Body of pancreas (tissue), 4 donors: Measurements from ENCODE around the gene PRKD1. TPM values are rescaled to one million over a fixed set of nuclear protein-coding genes. Genes with fewer than 3 reads are reported as not detected.

Source experiments
- ATAC-seq: fragments of 150-250 bp; one replicate; pipeline ENCODE4 v1.9.1; 2016
- DNase-seq, 4 donors: peaks; one replicate each; pipeline ENCODE4 v3.0.0-alpha.2; 2019
- H3K27ac ChIP-seq, 4 donors: fragments of 200-600 bp; sonication (generic); 1 replicate in 3 of 4; 2 replicates in 1 of 4; pipeline versions ENCODE4 v1.5.1 to v1.6.1; 2016 to 2019; ENCODE audit warnings: mild to moderate bottlenecking in 1 of 4, mixed read lengths in 1 of 4, moderate library complexity in 1 of 4
- H3K27me3 ChIP-seq, 2 donors: fragments of 200-600 bp; sonication (generic); one replicate each; pipeline ENCODE4 v1.6.0; 2016; ENCODE audit warnings: mild to moderate bottlenecking in 1 of 2
- H3K36me3 ChIP-seq, 2 donors: fragments of 200-600 bp; sonication (generic); replicated peaks in 1 of 2; 2 replicates each; pipeline ENCODE4 v1.5.1; 2016; ENCODE audit warnings: low read depth in 2 of 2; ENCODE audit not compliant: insufficient read depth in 1 of 2
- H3K4me1 ChIP-seq: fragments of 200-600 bp; sonication (generic); one replicate; pipeline ENCODE4 v1.6.0; 2016
- H3K4me3 ChIP-seq, 2 donors: fragments of 200-600 bp; sonication (generic); 1 replicate in 1 of 2; 2 replicates in 1 of 2; pipeline ENCODE4 v1.5.1; 2016 to 2019
- H3K9me3 ChIP-seq, 3 donors: fragments of 200-600 bp; sonication (generic); 1 replicate in 2 of 3; 2 replicates in 1 of 3; pipeline ENCODE4 v1.5.1; 2016
- POLR2A ChIP-seq, 3 donors: fragments of 450-650 bp; IDR thresholded peaks; one replicate each; pipeline ENCODE4 v1.6.1; 2016; ENCODE audit warnings: antibody characterized with exemption in 3 of 3, mild to moderate bottlenecking in 2 of 3
- WGBS, 2 donors: methylation state at CpG; one replicate each; pipeline ENCODE4 v1.1.5; 2017; 5-methylcytosine and 5-hydroxymethylcytosine counted together
- intact Hi-C: fragments of 100-400 bp; cut with DNase I; formaldehyde crosslinking; loops from one replicate; pipeline ENCODE4 v1.15.1; 2023
- total RNA-seq, 2 donors: library from RNA; depleted of rRNA; stranded (reverse); fragments of >200 nt; gene quantifications; one replicate each; pipeline ENCODE4 v1.1.0, GENCODE V29; 2016
- TF ChIP-seq, protein P1 (sequence below), 7 experiments: fragments of 450-650 bp in 4 of 7; fragments of 200-600 bp in 3 of 7; sonication (generic) in 3 of 7; IDR thresholded peaks; one replicate each; pipeline ENCODE4 v1.5.1; 2016 to 2019; ENCODE audit warnings: antibody characterized with exemption in 7 of 7

The PRKD1 gene
- total RNA-seq, 2 donors from 2014 or later = 5.3 to 14.8 TPM

DNA sequence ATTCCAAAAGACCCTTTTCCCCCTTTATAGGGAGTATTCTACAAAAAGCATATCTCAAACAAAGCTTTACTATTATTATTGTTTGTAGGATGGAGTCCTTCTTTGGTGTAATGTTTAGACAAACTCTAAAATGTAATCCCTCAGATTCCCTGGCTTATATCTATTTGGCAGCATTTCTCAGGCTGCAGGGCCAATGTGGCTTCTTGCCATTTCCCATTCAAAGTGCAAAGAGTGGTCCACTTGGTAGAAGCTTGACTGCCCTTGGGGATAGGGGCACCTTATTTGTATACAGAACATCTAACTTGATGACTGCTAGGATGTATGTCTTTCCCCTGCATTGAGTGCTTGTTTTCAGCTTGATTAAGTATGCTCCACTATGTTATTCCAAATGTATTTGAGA, 242.7 kb downstream of the PRKD1 start:
- ATAC-seq (no peak), DNase-seq (no peak)
- Histone ChIP-seq H3K36me3 (no peaks in the 10 kb centered on the region), H3K4me1 (peaks cover 13% of the 10 kb centered on the region), H3K27ac (no peak overlapping the region), H3K4me3 (no peak overlapping the region), H3K27me3 (no peaks in the 10 kb centered on the region), H3K9me3 (no peaks in the 10 kb centered on the region)
- intact Hi-C loops = no loop called here
- TF ChIP-seq POLR2A (IDR thresholded peaks at IDR 0.05) = no peak
- TF ChIP-seq, protein P1, sequence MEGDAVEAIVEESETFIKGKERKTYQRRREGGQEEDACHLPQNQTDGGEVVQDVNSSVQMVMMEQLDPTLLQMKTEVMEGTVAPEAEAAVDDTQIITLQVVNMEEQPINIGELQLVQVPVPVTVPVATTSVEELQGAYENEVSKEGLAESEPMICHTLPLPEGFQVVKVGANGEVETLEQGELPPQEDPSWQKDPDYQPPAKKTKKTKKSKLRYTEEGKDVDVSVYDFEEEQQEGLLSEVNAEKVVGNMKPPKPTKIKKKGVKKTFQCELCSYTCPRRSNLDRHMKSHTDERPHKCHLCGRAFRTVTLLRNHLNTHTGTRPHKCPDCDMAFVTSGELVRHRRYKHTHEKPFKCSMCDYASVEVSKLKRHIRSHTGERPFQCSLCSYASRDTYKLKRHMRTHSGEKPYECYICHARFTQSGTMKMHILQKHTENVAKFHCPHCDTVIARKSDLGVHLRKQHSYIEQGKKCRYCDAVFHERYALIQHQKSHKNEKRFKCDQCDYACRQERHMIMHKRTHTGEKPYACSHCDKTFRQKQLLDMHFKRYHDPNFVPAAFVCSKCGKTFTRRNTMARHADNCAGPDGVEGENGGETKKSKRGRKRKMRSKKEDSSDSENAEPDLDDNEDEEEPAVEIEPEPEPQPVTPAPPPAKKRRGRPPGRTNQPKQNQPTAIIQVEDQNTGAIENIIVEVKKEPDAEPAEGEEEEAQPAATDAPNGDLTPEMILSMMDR (IDR thresholded peaks at IDR 0.05) = no peak

- Histone ChIP-seq H3K4me3 (no peak overlapping the region), H3K9me3 (no peaks in the 10 kb centered on the region), H3K36me3 (no peaks in the 10 kb centered on the region), H3K27ac (no peak overlapping the region), H3K4me1 (peaks cover 13% of the 10 kb centered on the region), H3K27me3 (no peaks in the 10 kb centered on the region)
- ATAC-seq = no peak
- TF ChIP-seq, protein P1 (IDR thresholded peaks at IDR 0.05) = no peak
- TF ChIP-seq POLR2A (IDR thresholded peaks at IDR 0.05) = no peak
- intact Hi-C loops = no loop called here
- 32 to 37% methylated on average over 2 of the region's 2 CpGs for WGBS, 2 donors
- peak in 1 of 4 donors; percentile 10 for DNase-seq
These were observed 244.9 kb downstream of the PRKD1 start for GRCh38 chr14:29682789-29683188.

DNA sequence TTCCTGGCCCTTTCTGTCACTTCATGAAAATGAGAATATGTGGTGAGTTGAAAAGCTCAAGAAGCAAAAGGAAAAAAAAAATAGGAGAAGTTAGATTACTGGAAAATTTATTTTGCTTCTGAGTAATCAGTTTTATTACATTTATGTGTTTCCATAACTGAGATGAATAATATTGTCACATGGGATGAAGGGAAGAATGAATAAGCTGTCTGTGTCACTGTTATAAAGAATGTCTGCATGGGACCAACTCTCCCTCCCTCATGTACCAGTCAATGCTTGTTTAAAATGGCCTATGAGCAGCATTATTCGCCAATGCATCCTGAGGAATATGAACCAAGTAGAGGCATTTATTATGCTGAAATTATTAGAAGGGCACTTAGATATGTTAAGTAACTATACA, 246.3 kb downstream of the PRKD1 start:
- no peak for ATAC-seq
- 86 to 94% methylated on average over 1 of the region's 1 CpG for WGBS, 2 donors
- Histone ChIP-seq H3K27ac (no peak overlapping the region), H3K4me1 (peaks cover 13% of the 10 kb centered on the region), H3K9me3 (no peaks in the 10 kb centered on the region), H3K36me3 (no peaks in the 10 kb centered on the region), H3K4me3 (no peak overlapping the region), H3K27me3 (no peaks in the 10 kb centered on the region)
- intact Hi-C loops = no loop called here
- TF ChIP-seq, protein P1 (IDR thresholded peaks at IDR 0.05) = no peak
- no peak for TF ChIP-seq POLR2A (IDR thresholded peaks at IDR 0.05)
- DNase-seq = no peak

- Histone ChIP-seq H3K4me1 (no peaks in the 10 kb centered on the region), H3K4me3 (no peak overlapping the region), H3K9me3 (no peaks in the 10 kb centered on the region), H3K27me3 (no peaks in the 10 kb centered on the region), H3K36me3 (no peaks in the 10 kb centered on the region), H3K27ac (no peak overlapping the region)
- TF ChIP-seq, protein P1 (IDR thresholded peaks at IDR 0.05) = no peak
- TF ChIP-seq POLR2A (IDR thresholded peaks at IDR 0.05) = no peak
- no peak for ATAC-seq
- no peak for DNase-seq
- intact Hi-C loops = no loop called here
- WGBS, 2 donors = 86 to 93% methylated on average over 7 of the region's 7 CpGs
These were observed 252.9 kb downstream of the PRKD1 start for GRCh38 chr14:29674566-29675285.

- no peak overlapping the region for H3K4me3 ChIP-seq
- peaks cover 4% of the 10 kb centered on the region for H3K4me1 ChIP-seq
- intact Hi-C loops = no loop called here
- H3K27ac ChIP-seq = no peak overlapping the region
- ATAC-seq (no peak), DNase-seq (no peak)
- no peaks in the 10 kb centered on the region for H3K9me3 ChIP-seq
- no peaks in the 10 kb centered on the region for H3K27me3 ChIP-seq
- TF ChIP-seq, protein P1 (IDR thresholded peaks at IDR 0.05) = no peak
- no peak for TF ChIP-seq POLR2A (IDR thresholded peaks at IDR 0.05)
- WGBS, 2 donors = 86 to 87% methylated on average over 3 of the region's 3 CpGs
- H3K36me3 ChIP-seq = no peaks in the 10 kb centered on the region
These were observed 254.8 kb downstream of the PRKD1 start for GRCh38 chr14:29672831-29673230.
